HCT116 (cell line): ENCODE data around the gene CYB5D1.

Experiments used
- EZH2 ChIP-seq: fragments of 200-600 bp; sonication (generic); IDR thresholded peaks from 2 replicates; pipeline ENCODE4 v1.6.1; 2017; ENCODE audit warnings: antibody characterized with exemption, mixed run types
- JUND ChIP-seq: IDR thresholded peaks from 2 replicates; pipeline ENCODE4 v1.6.1; 2012
- POLR2A ChIP-seq: IDR thresholded peaks from 2 replicates; pipeline ENCODE4 v1.7.0; 2011; ENCODE audit warnings: borderline replicate concordance; ENCODE audit not compliant: insufficient read depth, insufficient read length; ENCODE audit errors: extremely low read depth
- POLR2AphosphoS5 ChIP-seq: IDR thresholded peaks from 2 replicates; pipeline ENCODE4 v1.6.1; 2011; ENCODE audit warnings: mild to moderate bottlenecking, low read depth, low read length, moderate library complexity
- SIN3A ChIP-seq: IDR thresholded peaks from 2 replicates; pipeline ENCODE4 v1.6.1; 2012; ENCODE audit warnings: low read depth
- TCF7L2 ChIP-seq: IDR thresholded peaks from 2 replicates; pipeline ENCODE4 v1.7.0; 2011; ENCODE audit warnings: borderline replicate concordance, inconsistent platforms; ENCODE audit not compliant: insufficient read depth, insufficient read length; ENCODE audit errors: extremely low read depth
- ZFX ChIP-seq: fragments of 450-650 bp; IDR thresholded peaks from 2 replicates; pipeline ENCODE4 v1.6.1; 2017
- TF ChIP-seq, protein P1 (sequence below), 3 experiments: fragments of 200-600 bp in 1 of 3; sonication (generic) in 1 of 3; IDR thresholded peaks in 2 of 3; conservative IDR thresholded peaks in 1 of 3; 2 replicates each; pipeline ENCODE4 v1.5.1; 2012 to 2017; ENCODE audit warnings: low read depth in 2 of 3, low read length in 2 of 3, antibody characterized with exemption in 1 of 3, borderline replicate concordance in 1 of 3, control low read depth in 1 of 3, mild to moderate bottlenecking in 1 of 3, mixed read lengths in 1 of 3, mixed run types in 1 of 3, moderate library complexity in 1 of 3; ENCODE audit not compliant: insufficient read depth in 1 of 3
- TF ChIP-seq, protein P2 (sequence below): IDR thresholded peaks from 2 replicates; pipeline ENCODE4 v1.6.1; 2012; ENCODE audit warnings: low read depth

DNA sequence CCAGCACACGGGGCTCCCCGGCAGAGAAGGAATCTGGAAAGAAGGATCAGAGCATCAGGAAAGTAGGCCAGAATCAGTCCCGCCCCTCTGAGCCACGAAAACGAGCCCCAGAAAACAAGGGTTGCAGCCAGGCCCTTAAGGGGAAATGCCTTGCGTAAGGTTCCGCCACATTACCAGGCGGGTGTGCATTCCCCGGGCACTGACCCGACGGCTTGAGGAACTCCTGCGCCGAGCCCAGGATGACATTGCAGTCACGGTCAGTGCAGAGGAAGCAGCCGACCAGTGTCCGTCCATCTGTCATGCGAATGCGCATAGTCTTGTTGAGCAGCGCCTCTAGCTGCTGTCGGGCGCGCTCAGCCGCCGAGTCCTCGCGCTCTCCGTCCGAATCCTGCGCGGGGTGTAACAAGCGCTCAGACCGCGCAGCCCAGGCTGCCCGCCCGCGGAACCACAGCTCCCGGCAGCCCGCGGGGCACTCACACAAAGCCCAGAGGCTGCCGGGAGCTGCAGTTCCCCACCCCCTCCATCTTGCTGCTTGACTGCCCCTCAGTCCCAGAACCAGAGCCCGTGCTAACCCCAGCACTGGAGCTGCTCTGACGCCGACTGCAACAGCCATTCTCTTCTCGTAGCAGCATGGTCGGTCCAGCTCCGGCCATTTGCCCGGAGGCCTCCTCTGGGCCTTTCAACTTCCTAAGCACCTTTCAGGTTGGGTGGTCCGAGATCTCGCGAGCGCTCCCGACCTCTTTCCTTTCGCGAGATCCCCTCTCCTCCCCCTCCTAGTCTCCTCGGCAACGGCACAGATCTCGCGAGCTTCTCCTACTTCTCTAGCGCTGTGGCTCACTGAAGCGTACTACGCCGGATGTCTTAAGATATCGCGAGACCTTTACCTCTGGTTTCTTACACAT is 741 bp upstream of the CYB5D1 start, which contains the start of gene NAA38:
- TF ChIP-seq POLR2A = peak; percentile 12
- TF ChIP-seq, protein P1, sequence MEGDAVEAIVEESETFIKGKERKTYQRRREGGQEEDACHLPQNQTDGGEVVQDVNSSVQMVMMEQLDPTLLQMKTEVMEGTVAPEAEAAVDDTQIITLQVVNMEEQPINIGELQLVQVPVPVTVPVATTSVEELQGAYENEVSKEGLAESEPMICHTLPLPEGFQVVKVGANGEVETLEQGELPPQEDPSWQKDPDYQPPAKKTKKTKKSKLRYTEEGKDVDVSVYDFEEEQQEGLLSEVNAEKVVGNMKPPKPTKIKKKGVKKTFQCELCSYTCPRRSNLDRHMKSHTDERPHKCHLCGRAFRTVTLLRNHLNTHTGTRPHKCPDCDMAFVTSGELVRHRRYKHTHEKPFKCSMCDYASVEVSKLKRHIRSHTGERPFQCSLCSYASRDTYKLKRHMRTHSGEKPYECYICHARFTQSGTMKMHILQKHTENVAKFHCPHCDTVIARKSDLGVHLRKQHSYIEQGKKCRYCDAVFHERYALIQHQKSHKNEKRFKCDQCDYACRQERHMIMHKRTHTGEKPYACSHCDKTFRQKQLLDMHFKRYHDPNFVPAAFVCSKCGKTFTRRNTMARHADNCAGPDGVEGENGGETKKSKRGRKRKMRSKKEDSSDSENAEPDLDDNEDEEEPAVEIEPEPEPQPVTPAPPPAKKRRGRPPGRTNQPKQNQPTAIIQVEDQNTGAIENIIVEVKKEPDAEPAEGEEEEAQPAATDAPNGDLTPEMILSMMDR (IDR thresholded peaks at IDR 0.05 in 2 of 3, conservative IDR thresholded peaks at IDR 0.05 in 1 of 3; ENCODE audit: borderline replicate concordance in 1 of 3, insufficient read depth in 1 of 3, low read depth in 2 of 3, low read length in 2 of 3) = peak; percentile 32 to 48 (median 40); a peak in 5 of 6 replicates
- TF ChIP-seq, protein P2, sequence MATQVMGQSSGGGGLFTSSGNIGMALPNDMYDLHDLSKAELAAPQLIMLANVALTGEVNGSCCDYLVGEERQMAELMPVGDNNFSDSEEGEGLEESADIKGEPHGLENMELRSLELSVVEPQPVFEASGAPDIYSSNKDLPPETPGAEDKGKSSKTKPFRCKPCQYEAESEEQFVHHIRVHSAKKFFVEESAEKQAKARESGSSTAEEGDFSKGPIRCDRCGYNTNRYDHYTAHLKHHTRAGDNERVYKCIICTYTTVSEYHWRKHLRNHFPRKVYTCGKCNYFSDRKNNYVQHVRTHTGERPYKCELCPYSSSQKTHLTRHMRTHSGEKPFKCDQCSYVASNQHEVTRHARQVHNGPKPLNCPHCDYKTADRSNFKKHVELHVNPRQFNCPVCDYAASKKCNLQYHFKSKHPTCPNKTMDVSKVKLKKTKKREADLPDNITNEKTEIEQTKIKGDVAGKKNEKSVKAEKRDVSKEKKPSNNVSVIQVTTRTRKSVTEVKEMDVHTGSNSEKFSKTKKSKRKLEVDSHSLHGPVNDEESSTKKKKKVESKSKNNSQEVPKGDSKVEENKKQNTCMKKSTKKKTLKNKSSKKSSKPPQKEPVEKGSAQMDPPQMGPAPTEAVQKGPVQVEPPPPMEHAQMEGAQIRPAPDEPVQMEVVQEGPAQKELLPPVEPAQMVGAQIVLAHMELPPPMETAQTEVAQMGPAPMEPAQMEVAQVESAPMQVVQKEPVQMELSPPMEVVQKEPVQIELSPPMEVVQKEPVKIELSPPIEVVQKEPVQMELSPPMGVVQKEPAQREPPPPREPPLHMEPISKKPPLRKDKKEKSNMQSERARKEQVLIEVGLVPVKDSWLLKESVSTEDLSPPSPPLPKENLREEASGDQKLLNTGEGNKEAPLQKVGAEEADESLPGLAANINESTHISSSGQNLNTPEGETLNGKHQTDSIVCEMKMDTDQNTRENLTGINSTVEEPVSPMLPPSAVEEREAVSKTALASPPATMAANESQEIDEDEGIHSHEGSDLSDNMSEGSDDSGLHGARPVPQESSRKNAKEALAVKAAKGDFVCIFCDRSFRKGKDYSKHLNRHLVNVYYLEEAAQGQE = no peak
- TF ChIP-seq TCF7L2 = no peak
- TF ChIP-seq SIN3A = peak; percentile 91
- TF ChIP-seq POLR2AphosphoS5 = peak; percentile 84
- peak; percentile 60; the same call in 1 of the 2 replicates for TF ChIP-seq ZFX
- no peak for TF ChIP-seq JUND
- no peak for TF ChIP-seq EZH2
